GM21360 (cell line): ENCODE measurements around the gene FGD1.

Experiments
- ATAC-seq: cut with Tn5 transposase; IDR thresholded peaks from one replicate; pipeline ENCODE4 v1.9.1; 2021; ENCODE audit warnings: mild to moderate bottlenecking, moderate library complexity; ENCODE audit not compliant: unreplicated experiment

The FGD1 gene

DNA sequence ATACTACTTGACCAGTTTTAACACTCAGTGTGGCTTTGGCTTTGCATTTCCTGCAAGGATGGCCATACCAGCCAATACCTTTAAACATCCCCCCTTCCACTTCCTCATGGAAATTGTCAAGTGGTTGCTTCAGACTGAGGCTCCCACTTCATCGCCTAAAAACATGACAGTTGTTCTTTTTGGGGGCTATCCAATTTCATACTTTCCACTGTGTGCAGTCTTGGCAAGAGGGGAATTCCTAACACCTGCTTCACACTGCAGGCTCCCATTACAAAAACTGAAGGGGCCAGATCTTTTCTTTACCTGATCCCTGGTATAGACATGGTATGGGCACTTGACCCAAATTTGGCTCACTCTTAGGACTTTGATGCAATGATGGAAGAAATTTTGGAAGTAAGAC is 84.3 kb downstream of the FGD1 start:
- no peak for ATAC-seq

- no peak for ATAC-seq
These were observed 88.8 kb downstream of the FGD1 start for GRCh38 chrX:54407266-54407665.

GRCh38 chrX:54397113-54397512 is 98.9 kb downstream of the FGD1 start:
- no peak for ATAC-seq
